Measurements from ENCODE around the gene PA2G4.
A peak's percentile ranks its signal among the peaks of the same experiment; 100 is the strongest.
"Not testable (repeated sequence)": the region's sequence is repeated elsewhere in the genome, so short reads cannot be mapped to it uniquely, and the experiment has no call there.

PA2G4 gene

GRCh38 chr12:56104109-56104814 is at the start of gene PA2G4:
Gene PA2G4, plus strand, starts transcription at chr12:56104559. Its CDS starts 179 bp downstream, at chr12:56104738.
- DNase-seq, result peak; percentile 100

GRCh38 chr12:56059964-56060363 is 44.4 kb upstream of the PA2G4 start:
- DNase-seq, result peak; percentile 94

- DNase-seq, result no peak
These were observed 42.4 kb upstream of the PA2G4 start for GRCh38 chr12:56061982-56062381.

GRCh38 chr12:56062996-56063395 is 41.4 kb upstream of the PA2G4 start:
- DNase-seq, result peak; percentile 38

DNA sequence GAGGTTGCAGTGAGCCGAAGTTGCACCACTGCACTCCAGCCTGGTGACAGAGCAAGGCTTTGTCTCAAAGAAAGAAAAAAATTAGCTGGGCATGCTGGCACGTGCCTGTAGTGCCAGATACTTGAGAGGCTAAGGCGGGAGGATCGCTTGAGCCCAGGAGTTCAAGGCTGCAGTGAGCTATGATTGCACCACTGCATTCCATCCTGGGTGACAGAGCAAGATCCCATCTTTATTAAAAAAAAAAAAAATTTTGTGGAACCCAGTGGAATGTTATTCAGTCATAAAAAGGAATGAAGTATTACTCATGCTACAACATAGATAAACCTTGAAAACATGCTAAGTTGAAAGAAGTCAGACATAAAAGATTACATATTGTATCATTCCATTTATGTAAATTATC is 32.7 kb upstream of the PA2G4 start:
- peak; percentile 70 for DNase-seq

DNA sequence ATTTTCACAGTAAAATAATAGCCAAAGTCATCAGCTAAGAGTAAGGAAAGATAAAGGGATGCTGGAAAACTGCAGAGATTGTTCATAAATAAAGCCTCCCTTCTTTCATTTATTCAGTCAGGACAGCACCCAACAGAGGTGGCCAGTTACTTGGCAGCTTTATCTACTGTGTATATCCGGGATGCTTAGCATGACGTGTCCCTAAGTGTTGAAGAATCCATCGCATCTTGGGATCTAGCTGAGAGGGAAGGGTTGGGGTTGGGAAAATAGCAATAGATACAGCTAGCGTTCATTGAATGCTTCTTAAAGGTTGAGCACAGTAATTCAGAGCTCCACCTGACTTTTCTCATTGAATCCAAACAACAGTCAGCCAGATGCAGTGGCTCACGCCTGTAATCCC is 30.0 kb upstream of the PA2G4 start:
- no peak for DNase-seq

DNA sequence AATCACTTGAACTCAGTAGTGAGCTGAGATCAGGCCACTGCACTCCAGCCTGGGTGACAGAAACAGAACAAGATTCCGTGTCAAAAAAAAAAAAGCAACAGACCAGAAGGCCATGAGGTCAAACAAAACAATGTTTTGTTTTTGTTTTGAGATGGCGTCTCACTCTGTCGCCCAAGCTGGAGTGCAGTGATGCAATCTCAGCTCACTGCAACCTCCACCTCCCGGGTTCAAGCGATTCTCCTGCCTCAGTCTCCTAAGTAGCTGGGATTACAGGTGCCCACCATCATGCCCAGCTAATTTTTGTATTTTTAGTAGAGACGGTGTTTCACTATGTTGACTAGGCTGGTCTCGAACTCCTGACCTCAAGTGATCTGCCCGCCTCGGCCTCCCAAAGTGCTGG is 26.4 kb upstream of the PA2G4 start:
- not testable (repeated sequence) for DNase-seq

DNA sequence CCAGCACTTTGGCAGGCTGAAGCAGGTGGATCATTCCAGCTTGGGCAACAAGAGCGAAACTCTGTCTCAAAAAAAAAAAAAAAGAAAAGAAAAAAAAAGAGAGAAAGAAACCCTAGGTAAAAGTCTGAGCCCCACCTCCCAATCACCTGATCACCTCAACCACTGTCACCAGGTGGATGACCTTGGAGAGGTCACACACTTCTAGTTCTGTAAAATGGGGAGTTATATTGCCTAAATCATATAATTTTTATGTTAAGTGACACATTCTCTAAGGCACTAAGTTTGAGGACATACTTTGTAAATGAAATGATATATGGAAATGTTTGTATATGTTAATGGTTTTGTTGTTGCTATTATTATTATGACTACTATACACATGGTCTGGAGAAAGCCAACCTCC is 25.9 kb upstream of the PA2G4 start:
- DNase-seq, result no peak

GRCh38 chr12:56078931-56079722 is 25.2 kb upstream of the PA2G4 start:
- peak; percentile 89 for DNase-seq

- peak; percentile 93 for DNase-seq
These were observed 24.4 kb upstream of the PA2G4 start, which contains the start of gene ERBB3 for GRCh38 chr12:56079723-56080555. Gene ERBB3, plus strand, starts transcription at chr12:56080165. Its CDS starts 136 bp downstream, at chr12:56080301.

DNA sequence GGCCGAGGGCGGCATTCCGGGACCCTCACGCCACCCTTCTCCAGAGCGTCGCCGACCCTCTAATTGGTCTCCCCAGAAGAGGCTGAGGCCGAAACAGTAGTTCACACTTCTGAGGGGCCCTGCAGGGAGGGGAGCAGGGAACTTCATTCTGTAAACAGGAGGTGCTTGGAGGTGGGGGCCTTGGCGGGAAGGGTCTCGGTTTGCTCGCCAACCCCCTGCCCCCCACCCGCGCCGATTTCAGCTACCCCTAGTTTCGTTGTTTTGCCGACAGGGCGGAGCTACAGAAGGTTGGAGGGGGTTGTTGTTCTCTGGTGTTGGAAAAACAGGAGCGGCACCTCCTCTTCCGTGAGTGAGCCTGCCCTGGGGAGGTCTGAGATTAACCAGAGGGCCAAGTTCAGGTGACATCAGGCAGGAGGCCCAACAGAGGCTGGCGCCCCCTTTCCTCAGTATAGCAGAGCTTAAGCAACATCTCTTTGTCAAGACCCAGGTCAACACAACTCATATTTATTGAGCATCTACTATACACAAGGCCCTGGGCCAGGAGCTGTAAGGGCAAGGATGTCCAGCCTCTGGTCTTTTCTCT is 23.7 kb upstream of the PA2G4 start:
- peak; percentile 50 for DNase-seq

DNA sequence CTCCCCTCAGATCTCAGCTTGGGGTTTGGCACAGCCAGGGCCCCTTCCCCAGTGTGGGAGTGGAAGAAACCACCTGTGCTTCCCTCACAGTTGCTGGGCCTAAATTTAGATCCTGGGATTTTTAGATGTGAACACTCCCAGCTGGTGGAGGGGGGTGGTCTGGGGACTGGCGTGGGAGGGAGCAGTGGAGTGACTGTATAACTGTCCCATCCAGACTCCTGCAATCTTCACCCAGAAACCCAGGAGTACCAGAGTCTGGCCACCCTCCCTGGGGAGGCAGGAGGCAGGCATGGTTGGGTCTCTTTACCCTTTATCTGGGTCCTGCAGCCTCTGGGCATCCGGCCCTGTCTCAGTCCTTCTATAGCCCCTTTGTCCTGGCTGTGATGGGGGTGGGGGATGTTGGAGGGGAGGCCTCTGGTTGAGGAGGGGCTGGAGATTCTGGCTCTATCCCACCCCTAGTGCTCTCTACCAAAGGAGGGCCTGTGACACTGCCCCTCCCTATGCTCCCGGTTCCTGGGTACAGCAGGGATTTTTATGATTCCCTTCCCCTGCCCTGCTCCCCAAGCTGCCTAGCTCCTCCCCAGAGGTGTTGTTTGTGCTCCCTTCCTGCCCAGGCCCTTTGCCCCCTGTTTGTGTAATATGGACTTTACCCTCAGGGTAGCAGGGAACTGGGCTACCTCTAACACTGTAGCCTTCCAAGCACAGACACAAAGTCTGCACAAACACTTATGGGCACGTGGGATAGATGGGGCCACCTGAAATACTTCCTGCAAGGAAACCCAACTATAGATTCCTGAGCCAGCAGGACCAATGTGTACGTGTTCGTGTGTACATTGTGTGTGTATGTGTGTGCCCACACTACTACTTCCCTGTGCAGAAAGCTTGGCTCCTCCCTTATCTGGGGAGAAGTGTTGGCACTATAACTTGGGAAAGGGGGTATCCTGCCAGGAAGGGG is 22.7 kb upstream of the PA2G4 start:
- DNase-seq, result no peak

GRCh38 chr12:56082382-56082781 is 22.0 kb upstream of the PA2G4 start:
- no peak for DNase-seq

DNA sequence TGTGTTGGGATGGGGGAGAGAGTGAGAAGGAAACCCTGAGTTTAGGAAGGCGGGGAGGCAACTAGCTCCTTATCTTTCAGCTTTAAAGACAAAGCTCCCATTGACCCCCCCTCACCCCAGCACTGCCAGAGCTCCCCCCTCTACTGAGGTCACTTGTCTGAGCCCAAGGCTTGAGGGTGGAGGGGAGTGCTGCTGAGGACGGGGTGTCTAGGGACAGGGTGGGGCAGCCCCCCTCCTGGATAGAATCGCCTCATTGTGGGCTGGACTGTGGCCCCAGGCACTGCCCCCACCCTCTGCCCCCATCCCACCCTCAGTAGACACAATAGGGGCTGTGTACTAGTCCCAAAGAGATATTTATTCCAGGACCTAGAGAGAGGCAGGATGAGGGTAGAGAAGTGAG is 21.4 kb upstream of the PA2G4 start:
- DNase-seq, result no peak

- DNase-seq, result no peak
These were observed 19.3 kb upstream of the PA2G4 start for GRCh38 chr12:56084958-56085543.

- DNase-seq, result no peak
These were observed 18.3 kb upstream of the PA2G4 start for GRCh38 chr12:56086096-56086495.

DNA sequence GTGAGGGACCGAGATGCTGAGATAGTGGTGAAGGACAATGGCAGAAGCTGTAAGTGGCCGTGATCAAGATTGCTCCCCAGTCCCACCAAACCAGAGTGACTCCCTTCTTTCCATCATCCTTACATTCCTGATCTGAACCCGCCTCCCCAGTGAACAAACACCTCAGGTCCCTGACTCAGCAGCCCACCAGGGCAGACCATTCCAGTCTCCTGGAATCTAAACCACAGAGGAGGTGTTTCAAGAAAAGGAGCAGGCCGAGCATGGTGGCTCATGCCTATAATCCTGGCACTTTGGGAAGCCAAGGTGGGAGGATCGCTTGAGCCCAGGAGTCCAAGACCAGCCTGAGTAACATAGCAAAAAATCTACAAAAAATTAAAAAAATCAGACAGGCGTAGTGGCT is 17.8 kb upstream of the PA2G4 start:
- DNase-seq, result no peak

DNA sequence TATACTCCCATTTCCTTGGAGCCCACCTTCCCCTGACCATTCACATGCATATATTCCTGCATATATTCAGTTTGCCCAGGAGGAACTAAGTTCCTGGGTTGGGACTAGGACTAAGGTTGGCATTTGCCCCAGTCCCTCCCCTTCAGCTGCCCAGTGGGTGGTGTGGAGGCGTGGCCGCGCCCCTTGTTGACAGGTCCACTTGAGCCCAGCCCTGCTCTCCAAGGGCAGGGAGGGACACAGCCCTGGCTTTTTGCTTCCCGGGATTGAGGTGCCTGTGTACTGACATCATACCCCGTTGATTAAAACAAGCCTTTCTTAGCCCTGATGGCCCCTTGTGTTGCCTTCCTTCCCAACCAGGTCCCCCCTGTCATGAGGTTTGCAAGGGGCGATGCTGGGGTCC is 17.1 kb upstream of the PA2G4 start:
- DNase-seq, result peak; percentile 49

DNA sequence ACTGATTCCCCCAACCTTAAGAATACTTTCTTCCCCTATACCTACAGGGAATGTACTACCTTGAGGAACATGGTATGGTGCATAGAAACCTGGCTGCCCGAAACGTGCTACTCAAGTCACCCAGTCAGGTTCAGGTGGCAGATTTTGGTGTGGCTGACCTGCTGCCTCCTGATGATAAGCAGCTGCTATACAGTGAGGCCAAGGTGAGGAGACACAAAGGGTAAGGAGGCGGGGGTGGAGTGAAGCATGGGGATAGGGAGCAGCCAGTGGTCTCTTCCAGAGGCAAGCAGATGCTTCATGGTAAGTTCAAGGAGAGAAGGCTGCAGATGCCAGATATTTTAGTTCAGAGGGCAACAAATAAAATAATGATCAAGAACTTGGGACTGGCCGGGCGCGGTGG is 6.6 kb upstream of the PA2G4 start:
- no peak for DNase-seq

- DNase-seq, result no peak
These were observed 5.8 kb upstream of the PA2G4 start for GRCh38 chr12:56098592-56098991.

GRCh38 chr12:56099787-56100186 is 4.6 kb upstream of the PA2G4 start:
- no peak for DNase-seq
